ENCODE data around the gene TTC23. TPM values are rescaled to one million over a fixed set of nuclear protein-coding genes. Genes with fewer than 3 reads are reported as not detected.

TTC23 gene
- total RNA-seq, 2 donors from 2014 or later, result 6.2 to 26.4 TPM

DNA sequence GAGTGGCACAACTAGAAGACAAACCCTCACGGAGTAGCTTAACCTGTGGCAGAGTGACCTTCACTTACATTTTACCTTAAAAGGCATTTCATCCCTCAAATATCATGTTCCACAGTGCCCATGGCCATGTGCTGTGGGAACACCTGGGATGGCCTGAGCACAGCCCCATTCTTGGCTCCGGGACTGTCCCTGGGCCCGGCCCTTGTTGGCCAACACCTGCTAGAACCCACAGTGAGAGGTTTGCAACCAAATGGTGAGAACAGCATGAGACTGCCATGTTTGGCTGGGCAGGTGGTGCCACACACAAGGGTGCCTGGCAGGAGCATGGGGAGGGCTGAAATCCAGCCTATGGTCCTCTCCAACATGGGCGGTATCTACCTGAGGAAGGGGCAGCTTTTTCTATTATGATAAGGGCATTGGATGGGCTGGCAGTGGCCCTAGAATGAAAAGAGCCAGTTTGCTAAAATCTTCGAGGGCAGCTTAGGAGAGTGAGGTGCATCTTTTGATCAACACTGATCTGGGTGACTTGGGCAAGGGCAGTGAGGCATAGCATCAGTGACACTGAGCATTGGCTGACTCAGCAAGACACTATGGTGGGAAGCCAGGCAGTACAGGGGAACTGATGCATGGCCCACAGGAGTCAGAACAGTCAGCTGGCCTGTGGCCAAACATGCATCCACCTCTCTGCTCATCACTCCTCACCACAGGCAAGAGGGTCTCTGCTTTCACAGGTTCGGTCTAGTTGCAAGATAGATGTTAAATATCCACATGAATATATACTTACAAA, 90.6 kb downstream of the TTC23 start:
- intact Hi-C loops (cut with DNase I), result no loop called here
- H3K27ac ChIP-seq, result no peak overlapping the region

GRCh38 chr15:99157456-99157855, 91.9 kb downstream of the TTC23 start:
- no peak for TF ChIP-seq CTCF (IDR thresholded peaks at IDR 0.05)
- TF ChIP-seq POLR2A (IDR thresholded peaks at IDR 0.05), result no peak
- 63 to 64% methylated on average over 3 of the region's 3 CpGs for WGBS, 2 donors
- H3K36me3 ChIP-seq (replicated peaks in 1 of 2; ENCODE audit: insufficient read depth in 1 of 2, low read depth in 2 of 2), result no peaks in the 10 kb centered on the region
- no peaks in the 10 kb centered on the region for H3K27me3 ChIP-seq
- H3K9me3 ChIP-seq, result no peaks in the 10 kb centered on the region
- H3K27ac ChIP-seq, result no peak overlapping the region
- ATAC-seq (no peak), DNase-seq (no peak)
- peaks cover 18% of the 10 kb centered on the region for H3K4me1 ChIP-seq
- no peak overlapping the region for H3K4me3 ChIP-seq
- intact Hi-C loops (cut with DNase I), result no loop called here

More for the DNA sequence above, 90.6 kb downstream of the TTC23 start:
- Histone ChIP-seq H3K36me3 (replicated peaks in 1 of 2; ENCODE audit: insufficient read depth in 1 of 2, low read depth in 2 of 2) (no peaks in the 10 kb centered on the region), H3K27me3 (no peaks in the 10 kb centered on the region), H3K4me3 (no peak overlapping the region), H3K9me3 (no peaks in the 10 kb centered on the region), H3K4me1 (peaks cover 6% of the 10 kb centered on the region)
- DNase-seq (no peak), ATAC-seq (no peak)
- 95 to 97% methylated on average over 4 to 6 of the region's 6 CpGs for WGBS, 2 donors
- TF ChIP-seq POLR2A (IDR thresholded peaks at IDR 0.05) (no peak), CTCF (IDR thresholded peaks at IDR 0.05) (no peak)

DNA sequence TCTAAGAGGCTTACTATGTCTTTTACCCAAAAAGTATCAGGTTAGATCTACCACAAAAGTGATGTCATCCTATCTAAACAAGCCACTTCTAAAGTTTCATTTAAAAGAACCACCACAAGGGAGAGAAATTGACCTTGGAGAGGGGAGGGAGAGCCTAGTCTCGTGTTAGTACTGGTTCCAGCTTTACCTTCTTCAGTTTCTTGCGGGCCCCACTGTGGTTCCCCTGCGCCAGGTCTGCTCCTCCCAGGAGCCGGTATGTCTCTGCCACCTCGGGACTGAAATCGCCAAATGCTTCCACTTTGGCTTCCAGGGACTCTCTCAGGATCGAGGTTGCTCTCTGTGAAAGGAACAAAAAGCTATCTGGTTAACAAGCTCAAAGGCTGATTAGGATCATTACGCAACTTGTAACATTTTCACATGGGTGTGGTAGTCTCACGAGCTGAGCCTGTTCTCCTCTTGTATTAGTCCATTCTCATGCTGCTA, 93.4 kb downstream of the TTC23 start:
- TF ChIP-seq CTCF (IDR thresholded peaks at IDR 0.05), result no peak
- TF ChIP-seq POLR2A (IDR thresholded peaks at IDR 0.05), result no peak
- 79 to 80% methylated on average over 9 of the region's 9 CpGs for WGBS, 2 donors
- intact Hi-C loops (cut with DNase I), result no loop called here
- Histone ChIP-seq H3K4me1 (peaks cover 18% of the 10 kb centered on the region), H3K9me3 (no peaks in the 10 kb centered on the region), H3K27me3 (no peaks in the 10 kb centered on the region), H3K4me3 (no peak overlapping the region), H3K36me3 (replicated peaks in 1 of 2; ENCODE audit: insufficient read depth in 1 of 2, low read depth in 2 of 2) (no peaks in the 10 kb centered on the region), H3K27ac (no peak overlapping the region)
- DNase-seq, result no peak
- no peak for ATAC-seq

DNA sequence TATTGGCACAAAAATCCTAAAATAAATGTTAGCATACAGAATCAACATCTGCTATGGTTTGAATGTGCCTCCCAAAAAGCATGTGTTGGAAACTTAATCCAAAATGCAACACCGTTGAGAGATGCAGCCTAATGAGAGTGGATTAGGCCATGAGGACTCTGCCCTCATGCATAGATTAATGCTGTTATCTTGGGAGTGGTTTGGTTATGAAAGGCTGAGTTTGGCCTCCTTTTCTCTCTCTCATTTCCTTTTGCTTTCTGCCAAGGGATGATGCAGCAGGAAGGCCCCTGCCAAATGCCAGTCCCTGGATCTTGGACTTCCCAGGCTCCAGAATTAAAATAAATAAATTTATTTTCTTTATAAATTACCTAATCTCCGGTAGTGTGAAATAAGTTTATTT, 95.1 kb downstream of the TTC23 start:
- Histone ChIP-seq H3K27me3 (no peaks in the 10 kb centered on the region), H3K27ac (no peak overlapping the region), H3K4me3 (no peak overlapping the region), H3K4me1 (peaks cover 18% of the 10 kb centered on the region), H3K36me3 (replicated peaks in 1 of 2; ENCODE audit: insufficient read depth in 1 of 2, low read depth in 2 of 2) (no peaks in the 10 kb centered on the region), H3K9me3 (no peaks in the 10 kb centered on the region)
- TF ChIP-seq POLR2A (IDR thresholded peaks at IDR 0.05) (no peak), CTCF (IDR thresholded peaks at IDR 0.05) (no peak)
- intact Hi-C loops (cut with DNase I), result no loop called here
- DNase-seq, result no peak
- ATAC-seq, result no peak
- WGBS, 2 donors, result 41 to 46% methylated on average over 2 of the region's 2 CpGs
